NCI-H345 (cell line): ENCODE data around the gene CYP11A1.

ENCODE experiments used
- DNase-seq: peaks from one replicate; lab custom pipeline; 2025; lab: John Stamatoyannopoulos, UW

The CYP11A1 gene

DNA sequence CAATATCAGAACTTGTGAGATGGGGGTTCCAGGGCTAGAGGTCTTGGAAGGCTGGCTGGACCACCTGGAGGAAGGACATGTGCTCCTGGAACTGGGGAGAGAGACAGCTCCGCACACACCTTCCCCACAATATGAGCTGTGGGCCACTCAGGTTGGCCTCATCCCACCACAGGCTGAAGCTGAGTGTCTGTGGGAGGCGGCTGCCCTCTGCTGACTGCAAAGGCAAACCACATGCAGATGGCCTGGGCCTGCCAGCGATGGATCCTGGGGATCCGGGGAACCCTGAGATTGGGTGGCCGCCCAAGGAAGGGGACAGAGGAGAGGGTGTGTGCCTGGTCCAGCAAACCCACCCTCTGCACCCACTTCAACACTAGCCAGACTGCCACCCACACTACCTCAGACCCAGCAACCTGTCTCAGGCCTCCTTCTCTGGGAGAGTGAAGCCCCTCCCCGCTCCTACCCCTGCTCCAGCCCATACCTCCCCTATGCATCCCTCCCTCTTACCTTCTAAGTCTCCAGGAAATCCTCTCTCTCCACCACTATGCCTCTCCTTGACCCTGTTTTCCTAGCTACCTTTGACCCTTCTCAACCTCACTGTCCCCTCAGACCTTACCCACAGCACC lies 44.8 kb downstream of the CYP11A1 start:
- DNase-seq = peak; percentile 56

DNA sequence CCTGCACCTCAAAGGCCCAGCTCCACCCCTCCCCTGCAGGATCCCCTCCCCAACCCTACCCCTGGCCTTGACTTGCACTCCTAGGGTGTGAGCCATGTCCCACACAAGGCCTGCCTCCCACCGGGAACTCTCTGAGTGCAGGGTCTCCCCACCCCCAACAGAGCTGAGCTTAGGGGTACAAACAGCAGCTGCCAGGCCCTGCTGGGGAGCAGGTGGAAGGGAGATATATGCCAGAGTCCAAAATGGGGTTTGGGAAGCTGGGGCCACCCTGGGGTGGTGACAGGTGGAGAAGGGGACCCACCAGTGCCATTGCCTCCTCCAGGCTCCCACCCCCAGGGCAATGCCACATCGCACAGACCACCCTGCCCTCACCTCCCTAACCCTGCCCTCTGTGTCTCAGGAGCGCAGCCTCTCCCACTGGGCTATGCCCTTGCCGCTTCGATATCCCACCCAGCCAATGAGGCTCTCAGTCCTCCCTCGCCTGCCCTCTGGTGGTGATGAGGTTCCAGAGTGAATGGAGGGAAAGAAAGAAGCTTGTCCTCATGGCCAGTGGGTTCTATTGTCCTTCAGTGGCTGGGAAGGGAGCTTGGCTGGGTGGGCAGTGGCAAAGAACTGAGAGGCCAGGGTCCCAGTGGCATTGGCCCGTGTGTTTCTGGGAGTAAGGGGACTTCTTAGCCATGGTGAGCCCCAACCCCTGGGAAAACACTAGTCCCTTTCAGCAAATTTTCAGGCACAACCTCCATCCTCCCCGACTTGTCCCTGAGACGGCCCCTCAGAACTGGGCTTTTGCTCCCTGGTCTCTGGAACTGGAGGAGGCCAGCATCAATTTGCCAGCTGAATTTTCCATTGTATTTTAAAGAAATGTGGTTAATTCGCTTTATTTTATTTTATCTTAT lies 46.8 kb downstream of the CYP11A1 start:
- DNase-seq = peak; percentile 36

DNA sequence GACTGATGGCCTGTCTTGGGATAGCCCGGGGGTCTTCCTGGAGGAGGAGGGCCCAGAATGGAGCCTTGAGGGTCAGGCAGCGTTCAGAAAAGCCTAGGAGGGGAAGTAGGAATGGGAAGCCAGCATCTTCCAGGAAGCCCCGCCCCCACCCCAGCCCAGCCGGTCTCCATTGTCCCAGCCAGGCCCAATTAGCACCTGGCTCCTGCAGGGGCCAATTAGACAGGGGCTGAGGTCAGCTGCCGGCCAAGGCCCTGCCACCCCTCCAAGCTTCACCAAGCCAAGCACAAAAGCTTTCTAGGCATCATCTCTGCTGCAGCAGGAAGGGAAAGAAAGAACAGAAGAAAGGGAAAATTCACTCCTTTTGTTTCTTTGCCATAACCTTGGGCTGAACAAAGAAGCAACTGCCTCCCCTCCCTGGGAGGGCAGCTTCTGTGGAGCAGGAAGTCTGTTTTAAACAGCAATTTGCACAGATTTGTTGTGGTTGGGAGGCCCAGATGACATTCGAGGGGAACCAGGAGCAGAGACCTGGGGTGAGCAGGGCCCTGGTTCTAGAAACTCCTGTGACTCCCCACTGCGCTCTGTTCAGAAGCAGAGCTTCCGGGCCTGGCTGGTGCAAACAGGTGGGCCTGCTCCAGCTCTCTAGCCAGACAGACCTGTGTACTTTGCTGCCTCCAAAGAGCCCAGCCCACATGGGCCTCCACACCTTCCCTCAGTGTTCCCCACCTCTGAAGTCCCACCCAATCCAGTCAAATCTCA lies 47.7 kb downstream of the CYP11A1 start:
- no peak for DNase-seq

DNA sequence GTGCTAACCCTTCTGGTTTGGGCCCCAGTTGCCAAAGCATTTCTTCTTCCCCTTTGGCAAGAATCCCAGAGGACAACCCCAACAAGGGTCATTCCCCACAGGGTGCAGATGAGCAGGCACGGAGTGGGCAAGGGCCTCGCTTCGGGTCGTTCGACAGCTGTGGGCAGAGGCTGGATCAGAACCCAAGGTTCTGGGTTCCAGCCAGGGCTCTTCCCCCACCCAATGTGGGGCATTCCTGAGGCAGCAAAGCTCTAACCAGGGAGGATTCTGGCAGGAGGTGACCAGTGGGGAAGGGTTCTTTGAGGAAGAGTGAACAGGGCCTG lies 48.3 kb downstream of the CYP11A1 start:
- no peak for DNase-seq

DNA sequence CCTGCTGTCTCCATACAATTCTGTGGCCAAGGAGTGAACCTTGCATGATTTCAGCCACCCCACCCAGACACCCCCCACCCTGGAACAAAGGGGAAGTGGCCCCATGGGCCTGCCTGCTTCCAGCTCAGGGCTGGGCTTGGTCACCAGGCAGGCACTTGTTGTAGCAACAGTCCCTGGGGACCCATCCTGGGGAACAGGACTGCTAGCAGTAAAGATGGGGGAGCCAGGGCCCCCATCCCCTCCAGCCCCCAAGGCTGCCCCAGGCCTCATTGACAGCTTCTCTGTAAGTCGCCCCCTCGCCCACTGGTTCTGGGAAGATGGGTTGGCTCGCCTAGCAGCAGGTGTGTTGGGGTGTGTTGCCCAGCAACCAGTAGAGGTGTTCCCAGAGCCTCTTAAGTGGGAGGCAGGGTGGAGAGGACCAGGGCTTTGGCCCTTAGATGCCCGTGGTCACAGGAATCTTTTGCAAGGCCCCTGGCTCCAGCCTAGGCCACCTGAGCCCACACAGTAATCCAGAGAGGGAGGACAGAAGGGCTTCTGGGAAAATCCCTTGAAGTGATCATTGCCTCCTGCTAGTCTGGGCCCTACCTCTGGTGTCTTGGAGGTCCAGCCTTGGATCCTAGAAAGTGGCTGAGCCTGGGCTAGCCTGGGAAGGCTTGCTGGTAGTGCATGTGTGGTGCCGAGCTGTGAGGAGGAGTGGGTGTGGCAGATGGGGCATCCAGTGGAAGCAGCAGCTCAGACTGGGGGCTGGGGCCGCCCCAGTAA lies 48.9 kb downstream of the CYP11A1 start:
- peak; percentile 64 for DNase-seq

DNA sequence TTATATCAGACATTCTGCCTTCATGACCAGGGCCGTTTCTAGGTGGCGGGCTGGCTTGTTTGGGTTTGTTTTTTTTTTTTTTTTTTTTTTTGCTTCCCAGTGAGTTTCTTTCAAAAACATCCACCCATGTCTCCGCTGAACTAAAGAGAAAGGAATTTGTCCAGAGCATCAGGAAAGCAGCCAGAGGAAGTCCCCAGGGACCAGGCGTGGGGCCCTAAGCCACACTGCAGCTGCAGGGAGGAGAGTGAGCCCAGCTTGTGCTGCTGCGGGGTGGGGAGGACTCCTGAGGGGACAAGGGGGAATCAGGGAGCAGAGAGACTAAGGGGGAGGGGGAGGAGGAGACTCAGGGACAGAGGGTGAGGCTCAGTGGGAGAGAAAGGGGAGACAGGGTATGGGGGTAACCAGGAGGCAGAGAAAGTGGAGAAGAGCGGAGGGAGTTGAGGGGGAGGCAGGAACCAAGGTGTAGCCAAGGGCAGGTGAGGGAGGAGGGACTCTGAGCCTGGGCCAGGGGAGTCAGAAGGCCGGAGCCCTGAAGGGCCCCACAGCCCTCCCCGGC lies 49.5 kb downstream of the CYP11A1 start:
- peak; percentile 81 for DNase-seq

DNA sequence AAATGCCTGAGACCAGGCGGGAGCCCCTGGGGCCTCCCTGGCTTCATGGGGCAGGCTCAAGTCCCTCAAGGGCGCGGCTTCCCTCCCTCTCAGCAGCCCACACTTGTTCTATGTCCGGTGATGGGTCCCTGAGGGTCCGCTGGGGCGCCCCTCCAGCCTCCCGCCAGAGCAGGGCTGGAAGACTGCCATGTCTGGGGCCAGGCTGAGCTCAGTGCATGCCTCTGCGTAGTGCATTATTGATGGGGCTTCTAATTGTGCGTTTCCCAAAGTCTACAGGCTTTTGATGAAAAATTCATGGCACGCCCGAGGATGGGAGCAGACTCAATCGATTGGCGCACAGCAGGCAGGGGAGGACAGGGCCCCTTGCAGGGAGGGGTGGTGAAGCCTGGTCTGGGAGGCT lies 51.3 kb downstream of the CYP11A1 start:
- DNase-seq = no peak

DNA sequence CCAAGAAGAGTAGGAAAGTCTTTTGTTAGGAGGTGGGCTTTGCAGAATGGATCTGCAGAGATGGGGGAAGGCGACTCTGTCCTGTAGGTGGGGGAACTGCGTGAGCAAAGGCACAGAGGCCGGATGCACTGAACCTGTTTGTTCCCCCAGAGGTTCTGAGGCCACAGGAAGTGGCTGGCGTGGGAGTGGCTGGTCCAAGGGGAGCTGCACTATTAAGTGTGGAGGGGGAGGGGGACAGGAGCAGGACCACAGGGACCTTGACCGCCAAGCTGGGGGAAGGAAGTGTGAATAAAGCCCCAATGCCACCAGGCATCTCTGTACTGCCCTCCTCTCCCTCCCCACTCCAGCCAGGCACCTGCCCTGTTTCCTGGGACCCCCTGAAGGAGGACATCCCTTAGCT lies 51.8 kb downstream of the CYP11A1 start:
- DNase-seq = no peak

DNA sequence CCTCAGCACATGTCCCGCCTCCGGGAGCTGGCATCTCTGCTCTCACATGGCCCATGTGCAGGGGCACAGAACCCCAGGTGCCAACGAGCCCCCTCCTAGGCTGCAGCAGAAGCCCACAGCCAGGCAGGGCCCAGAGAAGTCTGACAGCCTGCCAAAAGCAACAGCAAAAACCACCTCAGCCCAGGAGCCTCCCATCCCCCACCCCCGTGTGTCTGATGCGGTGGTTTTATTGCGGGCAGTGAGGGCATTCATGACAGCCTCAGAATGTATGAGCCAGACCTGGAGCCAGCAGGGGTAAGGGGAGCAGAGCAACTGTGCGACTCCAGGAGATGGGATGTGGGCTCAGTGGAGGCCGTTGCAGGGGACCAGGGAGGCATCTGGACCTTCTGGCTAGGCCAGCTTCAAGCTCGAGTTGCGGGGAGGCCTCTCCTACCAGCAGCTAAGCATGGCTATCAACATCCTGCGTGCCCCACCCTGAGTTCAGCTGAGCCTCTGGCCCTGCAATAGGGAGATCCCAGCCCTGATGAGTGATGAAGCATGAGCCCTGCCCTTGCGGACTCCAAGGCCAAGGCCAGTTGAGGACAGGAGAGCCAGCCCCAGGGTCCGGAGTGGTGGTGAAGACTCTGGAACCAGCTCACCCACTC lies 52.5 kb downstream of the CYP11A1 start:
- no peak for DNase-seq

DNA sequence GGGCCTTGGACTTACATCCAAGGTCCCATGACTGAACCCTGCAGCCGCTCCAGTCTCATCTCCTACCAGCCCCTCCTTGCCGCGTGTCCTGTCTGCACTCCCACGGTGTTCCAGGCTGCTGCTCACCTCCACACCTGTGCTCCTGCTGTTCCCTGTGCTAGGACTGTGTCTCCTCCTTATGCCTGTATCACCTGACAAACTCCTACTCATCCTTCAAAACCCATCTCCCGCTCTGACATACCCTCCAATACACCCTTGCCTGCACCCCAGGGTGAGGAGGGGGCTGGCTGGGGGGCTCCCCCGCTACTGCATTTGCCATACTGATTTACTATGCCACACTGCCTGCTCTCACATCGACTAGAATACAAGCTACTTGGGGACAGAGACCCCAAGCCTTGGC lies 53.6 kb downstream of the CYP11A1 start:
- no peak for DNase-seq

DNA sequence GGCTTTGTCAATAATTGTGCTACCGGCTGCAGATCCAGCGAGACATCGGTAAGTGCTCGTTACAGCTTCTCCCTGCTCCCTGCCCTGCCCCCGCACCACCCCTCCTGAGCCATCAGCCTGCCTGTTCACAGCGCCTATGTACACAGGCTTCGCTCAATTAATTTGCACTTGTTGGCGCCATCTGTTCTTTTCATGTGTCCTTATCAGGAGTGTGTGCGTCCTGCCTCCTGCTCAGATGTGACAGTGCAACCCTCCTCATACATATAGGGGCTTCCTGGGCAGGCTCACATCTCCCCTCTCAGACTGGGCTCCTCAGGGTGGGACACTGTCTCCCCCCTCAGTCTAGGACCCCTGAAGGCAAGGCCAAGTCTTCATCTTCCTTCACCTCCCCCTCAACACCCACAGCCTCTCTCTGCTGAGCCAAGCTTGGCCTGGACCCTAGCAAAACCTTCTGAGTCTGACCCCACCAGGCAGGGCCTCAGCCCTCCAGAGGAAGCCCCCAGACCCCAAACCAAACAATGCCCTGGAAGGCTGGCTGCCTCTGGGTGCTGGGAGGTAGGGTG lies 54.9 kb downstream of the CYP11A1 start:
- peak; percentile 94 for DNase-seq

DNA sequence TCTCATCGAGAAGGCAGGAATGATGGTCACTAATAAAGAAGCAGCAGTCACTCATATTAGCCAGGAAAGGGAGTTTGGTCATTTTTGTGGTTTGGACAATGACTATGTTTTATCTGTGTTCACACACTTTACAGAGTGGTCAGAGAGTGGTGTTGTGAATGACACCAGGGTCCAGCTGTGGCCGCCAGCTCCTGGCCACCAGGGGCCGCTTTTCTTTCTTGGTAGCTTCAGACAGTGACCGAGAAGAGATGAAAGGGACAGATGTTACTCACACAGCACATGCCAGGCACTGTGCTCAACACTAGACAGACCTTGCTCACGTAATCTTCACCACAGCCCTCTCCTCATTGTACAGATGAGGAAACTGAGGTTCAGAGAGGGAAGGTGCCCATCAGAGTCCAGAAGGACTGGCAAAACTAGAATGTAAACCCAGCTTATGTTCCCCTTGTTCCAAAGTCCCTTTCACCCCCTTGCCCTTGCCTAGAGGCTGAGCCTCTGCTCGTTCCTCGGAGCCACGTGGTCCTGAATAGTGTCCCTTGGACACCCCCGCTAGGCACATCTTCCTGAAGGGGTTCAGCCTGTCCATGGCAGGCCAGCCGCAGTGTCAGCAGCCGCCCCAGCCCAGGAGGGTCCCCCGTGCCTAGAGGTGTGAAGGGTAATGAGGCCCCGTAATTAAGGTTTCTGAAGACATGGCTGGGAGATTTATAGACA lies 55.6 kb downstream of the CYP11A1 start:
- peak; percentile 63 for DNase-seq

DNA sequence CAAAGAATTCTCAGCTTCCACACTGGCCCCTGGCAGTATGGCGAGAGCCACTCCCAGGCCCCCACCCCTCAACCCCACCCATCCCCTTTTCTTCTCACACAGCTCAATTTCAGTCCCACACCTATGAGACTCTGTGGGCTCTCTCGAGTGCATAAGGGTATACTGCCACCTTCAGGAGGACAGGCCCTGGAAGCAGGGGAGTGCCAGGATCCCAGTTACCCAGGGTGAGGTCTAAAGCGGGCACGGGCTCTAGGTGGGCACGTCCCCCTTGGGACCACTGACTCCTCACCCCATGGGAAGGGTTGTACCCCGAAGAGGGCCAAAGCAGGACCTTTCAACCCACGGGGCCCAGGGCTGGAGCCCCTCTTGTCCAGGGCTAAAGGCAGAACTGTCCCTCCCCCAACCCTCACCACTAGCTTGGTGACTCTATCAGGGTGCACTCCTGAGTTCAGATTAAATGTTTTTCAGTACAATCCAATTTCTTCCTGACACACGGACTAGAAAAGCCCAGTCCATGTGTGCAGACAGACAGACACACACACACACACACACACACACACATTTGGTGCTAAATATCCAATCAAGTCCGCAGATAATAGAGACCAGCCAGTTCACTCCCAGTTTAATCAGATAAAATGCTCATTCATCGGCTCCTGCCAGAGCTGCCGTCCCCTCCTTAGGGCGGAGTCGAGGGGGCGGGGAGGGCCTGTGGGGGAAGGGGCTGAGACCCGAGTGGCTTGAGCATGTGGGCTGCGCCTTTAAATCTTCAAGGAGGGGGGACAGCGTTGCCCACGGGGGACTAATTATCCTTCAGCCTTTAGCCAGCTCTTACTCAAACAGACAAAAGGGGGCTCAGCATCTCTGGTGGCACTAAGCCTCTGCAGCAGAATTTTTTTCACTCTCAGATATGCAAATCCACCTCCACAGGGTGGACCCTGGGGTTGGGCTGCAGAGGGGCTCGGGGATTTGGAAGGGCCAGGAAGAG lies 59.3 kb downstream of the CYP11A1 start:
- peak; percentile 67 for DNase-seq

DNA sequence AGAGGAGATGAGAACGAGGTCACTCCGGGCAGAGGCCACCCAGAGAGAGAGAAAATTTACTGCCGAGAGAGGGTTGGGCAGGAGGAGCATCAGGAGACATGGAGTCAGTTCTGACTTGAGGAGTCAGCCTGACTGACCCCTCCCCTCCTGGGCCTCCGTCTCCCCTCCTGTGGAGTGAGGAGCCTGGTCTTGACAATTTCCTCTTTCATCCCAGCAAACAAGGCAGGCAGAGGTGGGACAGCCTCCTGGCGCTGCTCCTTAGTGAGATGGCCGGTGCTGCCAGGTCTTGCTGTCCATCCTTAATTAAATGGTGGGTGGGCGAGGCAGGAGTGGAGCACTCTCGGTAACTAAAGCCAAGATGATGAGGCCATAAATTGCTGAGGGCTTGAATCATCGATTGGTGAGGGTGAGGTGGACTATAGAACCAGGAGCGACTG lies 60.6 kb downstream of the CYP11A1 start:
- DNase-seq = no peak

DNA sequence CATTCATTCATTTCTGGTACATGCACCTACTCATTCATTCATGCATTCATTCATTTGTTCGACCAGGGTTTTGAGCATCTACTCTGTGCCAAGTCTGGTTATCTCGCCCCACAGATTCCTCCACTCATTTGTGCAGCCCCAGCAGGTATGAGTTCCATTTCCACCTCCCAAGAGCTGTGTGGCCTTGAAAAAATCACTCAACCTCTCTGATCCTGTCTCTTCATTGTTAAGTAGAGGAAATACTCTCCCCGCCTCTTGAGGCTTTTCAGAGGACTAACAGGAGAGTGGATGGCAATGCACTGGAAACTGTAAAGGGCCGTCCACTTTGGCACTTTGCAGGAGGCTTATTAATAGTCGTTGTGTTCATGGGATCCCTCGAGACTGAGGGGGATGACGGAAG lies 61.8 kb downstream of the CYP11A1 start:
- DNase-seq = no peak

DNA sequence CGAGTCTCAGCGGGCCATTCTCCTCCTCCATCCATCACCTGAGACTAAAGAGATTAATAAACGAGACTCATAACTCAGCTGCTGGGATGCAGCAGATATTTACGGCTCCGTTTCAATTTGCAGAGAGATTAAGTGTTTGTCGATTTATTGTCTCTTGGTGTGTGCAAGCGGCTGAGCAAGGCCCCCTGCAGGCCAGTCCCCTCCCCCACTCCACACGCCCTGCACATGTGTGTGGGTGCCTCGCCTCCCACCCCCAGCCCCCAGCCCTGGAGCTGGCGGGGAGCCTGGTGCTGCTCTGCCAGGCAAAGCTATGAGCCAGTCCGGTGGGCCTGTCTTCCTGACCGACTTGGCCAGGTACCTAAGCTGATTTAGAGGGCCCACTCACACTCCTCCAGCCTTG lies 63.0 kb downstream of the CYP11A1 start:
- DNase-seq = peak; percentile 63

DNA sequence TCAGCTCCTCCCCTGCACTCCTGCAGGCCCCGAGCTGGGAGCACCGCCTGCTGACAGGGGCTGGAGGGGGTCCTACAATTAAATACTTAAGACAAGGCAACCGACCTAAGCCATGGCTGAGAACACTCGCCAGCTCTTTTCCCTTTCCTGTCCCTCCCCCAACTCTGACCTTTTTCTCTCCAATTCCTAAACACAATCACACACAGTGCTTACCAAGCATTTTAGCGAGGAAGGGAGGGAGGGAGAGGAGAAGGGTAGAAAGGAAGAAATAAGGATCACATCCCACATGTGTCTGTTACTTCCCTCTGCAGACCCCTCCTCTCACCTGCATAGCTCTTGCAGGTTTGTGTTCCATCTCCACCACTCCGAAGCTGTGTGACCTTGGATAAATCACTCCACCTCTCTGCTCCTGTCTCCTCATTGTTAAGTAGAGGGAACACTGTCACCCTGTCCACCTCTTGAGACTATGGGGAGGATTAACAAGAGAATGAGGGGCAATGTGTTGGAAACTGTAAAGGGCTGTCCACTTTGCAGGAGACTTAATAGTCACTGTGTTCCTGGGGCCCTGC lies 63.6 kb downstream of the CYP11A1 start:
- DNase-seq = no peak

DNA sequence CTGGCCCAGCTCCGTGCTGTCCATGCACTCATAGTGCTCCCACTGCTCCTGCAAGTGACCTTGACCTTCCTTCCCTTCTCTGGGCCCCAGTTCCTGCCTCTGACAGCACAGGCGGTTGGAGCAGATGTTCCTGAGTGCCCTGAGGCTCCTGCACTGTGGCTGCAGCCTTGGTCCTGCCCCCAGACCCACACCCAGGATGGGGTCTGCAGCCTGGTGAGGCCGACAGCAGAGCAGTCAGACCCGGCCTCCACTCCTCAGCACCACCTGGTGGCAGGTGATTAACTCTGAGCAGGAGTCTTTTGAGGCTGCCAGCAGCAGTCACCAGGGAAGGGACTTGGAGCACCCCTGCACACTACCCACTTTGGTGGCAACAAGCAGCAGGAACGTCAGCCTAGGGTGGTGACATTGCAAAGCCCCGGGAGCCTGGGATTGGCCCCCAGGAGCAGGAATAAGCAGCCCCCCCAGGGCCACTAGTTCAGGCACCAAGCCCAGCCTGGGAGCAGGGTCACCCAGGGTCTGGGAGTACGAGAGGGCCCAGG lies 64.6 kb downstream of the CYP11A1 start:
- peak; percentile 42 for DNase-seq
